K562 (cell line): ENCODE data around the gene KLHL33. TPM values are rescaled to one million over a fixed set of nuclear protein-coding genes. Genes with fewer than 3 reads are reported as not detected.

Experiments used
- ATAC-seq: fragments of 200-7000 bp; cut with Tn5 transposase; 3 replicates; pipeline ENCODE4 v1.9.1; 2020; ENCODE audit warnings: moderate library complexity
- BruUV-seq: library from RNA; stranded (reverse); fragments of 400-500 nt; replicated peaks from 2 replicates; lab custom pipeline; 2021; lab: Mats Ljungman, UMichigan
- CTCF ChIA-PET: fragments of 300-600 bp; formaldehyde crosslinking; extraction: SDS; loops from one replicate; lab custom pipeline; 2021; ENCODE audit warnings: low intra/inter-chr PET ratio; lab: Yijun Ruan, JAX
- POLR2A ChIA-PET: fragments of 300-600, 350-650 bp; sonication (Branson Sonifier 250); formaldehyde crosslinking; extraction: SDS; loops from one replicate; lab custom pipeline; 2021; ENCODE audit warnings: antibody characterized with exemption, inconsistent platforms; lab: Yijun Ruan, JAX
- DNase-seq, 4 experiments: peaks; one replicate each; pipeline versions ENCODE4 v3.0.0 to v3.0.0-alpha.2; 2011 to 2018; ENCODE audit warnings: low spot score in 3 of 4, mixed read lengths in 3 of 4; ENCODE audit errors: extremely low read depth in 1 of 4
- FAIRE-seq: peaks from 2 replicates; lab custom pipeline; 2011; peaks lifted over from hg19 to GRCh38; lab: Jason Lieb, UNC
- H2AFZ ChIP-seq: 2 replicates; pipeline ENCODE4 v1.6.0; 2011; ENCODE audit warnings: low read depth, low read length, control low read depth, inconsistent platforms
- H3K27ac ChIP-seq: fragments of 200-600 bp; 3 replicates; pipeline ENCODE4 v1.8.0; 2011; ENCODE audit warnings: low read depth, mild to moderate bottlenecking, control low read depth, inconsistent platforms, low read length, moderate library complexity, mixed read lengths; ENCODE audit errors: extremely low read depth
- H3K27me3 ChIP-seq, 2 experiments: fragments of 300-600 bp in 1 of 2; 2 replicates in 1 of 2; 3 replicates in 1 of 2; pipeline versions ENCODE4 v1.6.0 to v1.8.0; 2011; ENCODE audit warnings: inconsistent platforms in 2 of 2, low read length in 2 of 2, mild to moderate bottlenecking in 1 of 2, mixed read lengths in 1 of 2, moderate library complexity in 1 of 2; ENCODE audit not compliant: control insufficient read depth in 2 of 2, insufficient read depth in 2 of 2
- H3K36me3 ChIP-seq: fragments of 300-600 bp; 3 replicates; pipeline ENCODE4 v1.8.0; 2011; ENCODE audit warnings: mild to moderate bottlenecking, low read length, inconsistent platforms; ENCODE audit not compliant: control insufficient read depth, insufficient read depth
- H3K4me1 ChIP-seq, 2 experiments: fragments of 200-600 bp in 1 of 2; replicated peaks in 1 of 2; 2 replicates in 1 of 2; 3 replicates in 1 of 2; pipeline versions ENCODE4 v1.5.1 to v1.8.0; 2011; ENCODE audit warnings: inconsistent platforms in 2 of 2, low read length in 2 of 2, mild to moderate bottlenecking in 1 of 2, mixed read lengths in 1 of 2, moderate library complexity in 1 of 2; ENCODE audit not compliant: control insufficient read depth in 2 of 2, insufficient read depth in 2 of 2
- H3K4me2 ChIP-seq: 2 replicates; pipeline ENCODE4 v1.6.1; 2011; ENCODE audit warnings: low read length, control low read depth, inconsistent platforms, mixed read lengths; ENCODE audit not compliant: insufficient read depth
- H3K4me3 ChIP-seq: fragments of 200-600 bp; sonication (generic), shearing (Covaris generic); 2 replicates; pipeline ENCODE4 v1.5.1; 2016; ENCODE audit warnings: control low read depth, inconsistent platforms
- H3K79me2 ChIP-seq: fragments of 200-600 bp; 3 replicates; pipeline ENCODE4 v1.8.0; 2011; ENCODE audit warnings: low read length, inconsistent platforms; ENCODE audit not compliant: control insufficient read depth, insufficient read depth
- H3K9ac ChIP-seq, 2 experiments: 2 replicates each; pipeline versions ENCODE4 v1.6.0 to v1.6.1; 2011; ENCODE audit warnings: low read depth in 2 of 2, low read length in 2 of 2, control low read depth in 1 of 2, inconsistent platforms in 1 of 2, mild to moderate bottlenecking in 1 of 2, mixed read lengths in 1 of 2; ENCODE audit not compliant: insufficient read depth in 1 of 2
- H3K9me1 ChIP-seq: one replicate; pipeline ENCODE4 v1.6.0; 2011; ENCODE audit warnings: inconsistent platforms, mild to moderate bottlenecking, low read length, moderate library complexity; ENCODE audit not compliant: control insufficient read depth, insufficient read depth
- H3K9me3 ChIP-seq: replicated peaks from 2 replicates; pipeline ENCODE4 v1.5.1; 2011; ENCODE audit warnings: low read depth, low read length, inconsistent platforms; ENCODE audit not compliant: control insufficient read depth, insufficient read depth
- H4K20me1 ChIP-seq: replicated peaks from 2 replicates; pipeline ENCODE4 v1.6.1; 2011; ENCODE audit warnings: low read length, inconsistent platforms, mixed read lengths; ENCODE audit not compliant: control insufficient read depth, insufficient read depth
- DLX4 ChIP-seq: fragments of 250-450 bp; sonication (Bioruptor Pico); IDR thresholded peaks from 2 replicates; pipeline ENCODE4 v1.6.1; 2021; ENCODE audit warnings: mild to moderate bottlenecking
- ELF2 ChIP-seq: fragments of 250-450 bp; sonication (Bioruptor Pico); IDR thresholded peaks from 2 replicates; pipeline ENCODE4 v1.5.0; 2021; ENCODE audit warnings: mild to moderate bottlenecking
- HDAC6 ChIP-seq: IDR thresholded peaks from 2 replicates; pipeline ENCODE4 v1.6.1; 2012; ENCODE audit warnings: low read depth, mild to moderate bottlenecking, control low read depth, inconsistent platforms, low read length, moderate library complexity
- HNRNPLL ChIP-seq: fragments of 200-400 bp; formaldehyde crosslinking; IDR thresholded peaks from 2 replicates; pipeline ENCODE4 v1.6.1; 2017; ENCODE audit warnings: low read length, low read depth, mild to moderate bottlenecking; ENCODE audit not compliant: poor library complexity, severe bottlenecking
- NCOA6 ChIP-seq: fragments of 450-650 bp; IDR thresholded peaks from 2 replicates; pipeline ENCODE4 v1.6.1; 2017; ENCODE audit warnings: mild to moderate bottlenecking
- NR3C1 ChIP-seq: sonication (generic); formaldehyde crosslinking; IDR thresholded peaks from 2 replicates; pipeline ENCODE4 v1.8.1; 2022; ENCODE audit warnings: missing genetic modification reagents
- PHTF2 ChIP-seq: fragments of 250-450 bp; sonication (Bioruptor Pico); IDR thresholded peaks from 2 replicates; pipeline ENCODE4 v1.5.0; 2021; ENCODE audit warnings: mild to moderate bottlenecking
- RHOXF2B ChIP-seq: fragments of 250-450 bp; sonication (Bioruptor Pico); conservative IDR thresholded peaks from 2 replicates; pipeline ENCODE4 v1.5.1; 2021
- RREB1 ChIP-seq: fragments of 250-450 bp; sonication (Bioruptor Pico); IDR thresholded peaks from 2 replicates; pipeline ENCODE4 v1.4.0; 2020
- SMARCA4 ChIP-seq: fragments of 450-650 bp; IDR thresholded peaks from 2 replicates; pipeline ENCODE4 v1.6.1; 2016
- ZFP36 ChIP-seq: fragments of 150-350 bp; IDR thresholded peaks from 2 replicates; pipeline ENCODE4 v1.6.1; 2018; ENCODE audit warnings: low read length, low read depth; ENCODE audit not compliant: partially characterized antibody
- ZNF23 ChIP-seq: fragments of 250-450 bp; sonication (Bioruptor Pico); IDR thresholded peaks from 2 replicates; pipeline ENCODE4 v1.4.0; 2020; ENCODE audit warnings: mild to moderate bottlenecking
- ZNF609 ChIP-seq: sonication (generic); formaldehyde crosslinking; IDR thresholded peaks from 2 replicates; pipeline ENCODE4 v1.8.1; 2023; ENCODE audit warnings: missing genetic modification reagents, mild to moderate bottlenecking, borderline replicate concordance
- WGBS: fragments of 100-300 bp; shearing (Covaris generic); methylation state at CpG from one replicate; pipeline ENCODE4 v1.1.6; 2016; ENCODE audit warnings: low coverage, mixed read lengths; ENCODE audit not compliant: insufficient coverage; ENCODE audit errors: missing lambda C conversion rate; 5-methylcytosine and 5-hydroxymethylcytosine counted together
- in situ Hi-C: fragments of 300-500 bp; cut with MboI; formaldehyde crosslinking; loops from 4 replicates; pipeline ENCODE4 v1.15.0; 2018; ENCODE audit warnings: inconsistent platforms, mixed read lengths
- intact Hi-C: fragments of 100-400 bp; cut with micrococcal nuclease; formaldehyde crosslinking; loops from 2 replicates; pipeline ENCODE4 v1.14.2; 2022
- polyA plus RNA-seq, 8 experiments: library from polyadenylated mRNA; depleted of rRNA in 4 of 8; stranded (reverse) in 5 of 8; unstranded in 3 of 8; fragments of >200 nt; fragmentation: Nextera tagmentation in 2 of 8; fragmentation: Illumina TruSeq in 1 of 8; extraction: Ambion mirVana in 2 of 8; extraction: Trizol in 1 of 8; gene quantifications; 2 replicates each; pipeline versions ENCODE4 v1.2.1 to v1.2.3, GENCODE V29; 2011 to 2014; ENCODE audit warnings: inconsistent platforms in 1 of 8, missing spikeins in 1 of 8
- total RNA-seq, 7 experiments: library from RNA; depleted of rRNA in 6 of 7; stranded (reverse); fragments of >200 nt in 6 of 7; fragmentation: Illumina TruSeq in 2 of 7; extraction: Trizol in 2 of 7; gene quantifications; 2 replicates each; pipeline versions ENCODE4 v1.2.1 to v1.2.3, GENCODE V29; 2011 to 2021; ENCODE audit warnings: low replicate concordance in 1 of 7

The KLHL33 gene
- total and polyA plus RNA-seq, 9 of the 15 experiments (the other 6 are each of a cell fraction or from before 2014, with no cell fraction given) = 0.04 to 0.27 (median 0.13) TPM; not detected in 6

- Histone ChIP-seq H3K4me1 (no peaks in the 10 kb centered on the region), H3K36me3 (peaks cover 43% of the 10 kb centered on the region; the same call in 1 of the 3 replicates), H4K20me1 (no peaks in the 10 kb centered on the region), H3K9ac (no peak overlapping the region), H3K4me3 (no peak overlapping the region), H3K9me1 (no peaks in the 10 kb centered on the region), H3K4me2 (no peak overlapping the region), H3K27ac (no peak overlapping the region), H3K79me2 (no peaks in the 10 kb centered on the region), H3K27me3 (no peaks in the 10 kb centered on the region), H3K9me3 (no peaks in the 10 kb centered on the region), H2AFZ (no peak overlapping the region)
- no peak for ATAC-seq
- FAIRE-seq = no peak
- BruUV-seq = no TSS peak
- in situ Hi-C loops (no loop called here), intact Hi-C loops (no loop called here)
- POLR2A ChIA-PET = no interaction called here
- CTCF ChIA-PET = no interaction called here
- no peak for DNase-seq
- 17% methylated on average over 1 of the region's 1 CpG for WGBS
- TF ChIP-seq RREB1 (CRISPR knock-in tag) = no peak
- TF ChIP-seq RHOXF2B (CRISPR knock-in tag) = no peak
- TF ChIP-seq ZFP36 = no peak
- TF ChIP-seq ZNF609 (CRISPR knock-in tag) = no peak
- TF ChIP-seq ELF2 = no peak
- TF ChIP-seq SMARCA4 = no peak
- no peak for TF ChIP-seq NCOA6
- no peak for TF ChIP-seq HDAC6
- TF ChIP-seq DLX4 = no peak
- no peak for TF ChIP-seq NR3C1 (CRISPR knock-in tag)
- no peak for TF ChIP-seq HNRNPLL
- no peak for TF ChIP-seq ZNF23 (CRISPR knock-in tag)
- no peak for TF ChIP-seq PHTF2 (CRISPR knock-in tag)
These were observed 56.2 kb downstream of the KLHL33 start for GRCh38 chr14:20379743-20380142.
